ENCODE measurements around the gene MRPL10. TPM values are rescaled to one million over a fixed set of nuclear protein-coding genes. Genes with fewer than 3 reads are reported as not detected.

MRPL10 gene
- total RNA-seq, 6 experiments from 2014 or later: 14.4 to 26.1 (median 16.3) TPM

DNA sequence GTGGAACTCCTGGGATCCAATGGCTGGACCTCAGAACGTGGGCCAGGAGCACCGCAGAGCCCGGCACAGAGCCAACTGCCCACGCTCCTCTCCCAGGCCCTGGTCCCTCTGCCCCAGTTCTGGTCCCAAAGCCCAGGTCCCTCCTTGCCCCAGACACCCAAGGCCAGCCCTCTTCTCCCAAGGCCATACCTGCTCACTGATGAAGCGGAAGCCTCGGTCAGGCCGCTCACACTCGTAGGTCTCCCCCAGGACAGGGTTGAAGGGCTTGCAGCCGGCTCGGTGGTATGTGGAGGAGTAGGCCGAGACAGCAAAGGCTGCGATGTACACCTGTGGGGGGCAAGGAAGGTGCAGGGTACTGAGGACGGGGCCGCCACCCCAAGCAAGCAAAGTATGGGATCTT, 18.3 kb downstream of the MRPL10 start:
- H3K9me3 ChIP-seq: no peaks in the 10 kb centered on the region
- H3K27ac ChIP-seq: no peak overlapping the region
- TF ChIP-seq, protein P1, sequence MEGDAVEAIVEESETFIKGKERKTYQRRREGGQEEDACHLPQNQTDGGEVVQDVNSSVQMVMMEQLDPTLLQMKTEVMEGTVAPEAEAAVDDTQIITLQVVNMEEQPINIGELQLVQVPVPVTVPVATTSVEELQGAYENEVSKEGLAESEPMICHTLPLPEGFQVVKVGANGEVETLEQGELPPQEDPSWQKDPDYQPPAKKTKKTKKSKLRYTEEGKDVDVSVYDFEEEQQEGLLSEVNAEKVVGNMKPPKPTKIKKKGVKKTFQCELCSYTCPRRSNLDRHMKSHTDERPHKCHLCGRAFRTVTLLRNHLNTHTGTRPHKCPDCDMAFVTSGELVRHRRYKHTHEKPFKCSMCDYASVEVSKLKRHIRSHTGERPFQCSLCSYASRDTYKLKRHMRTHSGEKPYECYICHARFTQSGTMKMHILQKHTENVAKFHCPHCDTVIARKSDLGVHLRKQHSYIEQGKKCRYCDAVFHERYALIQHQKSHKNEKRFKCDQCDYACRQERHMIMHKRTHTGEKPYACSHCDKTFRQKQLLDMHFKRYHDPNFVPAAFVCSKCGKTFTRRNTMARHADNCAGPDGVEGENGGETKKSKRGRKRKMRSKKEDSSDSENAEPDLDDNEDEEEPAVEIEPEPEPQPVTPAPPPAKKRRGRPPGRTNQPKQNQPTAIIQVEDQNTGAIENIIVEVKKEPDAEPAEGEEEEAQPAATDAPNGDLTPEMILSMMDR (IDR thresholded peaks at IDR 0.05): no peak
- TF ChIP-seq POLR2A (IDR thresholded peaks at IDR 0.05): no peak
- intact Hi-C loops (cut with DNase I): no loop called here
- ATAC-seq (no peak), DNase-seq (peak in 1 of 3 donors; percentile 44)
- no peaks in the 10 kb centered on the region for H3K36me3 ChIP-seq
- H3K4me3 ChIP-seq: no peak overlapping the region
- no peaks in the 10 kb centered on the region for H3K4me1 ChIP-seq
- WGBS (ENCODE audit: insufficient coverage, low coverage, low lambda C conversion rate, missing lambda C conversion rate): 79% methylated on average over 11 of the region's 14 CpGs
- H3K27me3 ChIP-seq: no peaks in the 10 kb centered on the region

DNA sequence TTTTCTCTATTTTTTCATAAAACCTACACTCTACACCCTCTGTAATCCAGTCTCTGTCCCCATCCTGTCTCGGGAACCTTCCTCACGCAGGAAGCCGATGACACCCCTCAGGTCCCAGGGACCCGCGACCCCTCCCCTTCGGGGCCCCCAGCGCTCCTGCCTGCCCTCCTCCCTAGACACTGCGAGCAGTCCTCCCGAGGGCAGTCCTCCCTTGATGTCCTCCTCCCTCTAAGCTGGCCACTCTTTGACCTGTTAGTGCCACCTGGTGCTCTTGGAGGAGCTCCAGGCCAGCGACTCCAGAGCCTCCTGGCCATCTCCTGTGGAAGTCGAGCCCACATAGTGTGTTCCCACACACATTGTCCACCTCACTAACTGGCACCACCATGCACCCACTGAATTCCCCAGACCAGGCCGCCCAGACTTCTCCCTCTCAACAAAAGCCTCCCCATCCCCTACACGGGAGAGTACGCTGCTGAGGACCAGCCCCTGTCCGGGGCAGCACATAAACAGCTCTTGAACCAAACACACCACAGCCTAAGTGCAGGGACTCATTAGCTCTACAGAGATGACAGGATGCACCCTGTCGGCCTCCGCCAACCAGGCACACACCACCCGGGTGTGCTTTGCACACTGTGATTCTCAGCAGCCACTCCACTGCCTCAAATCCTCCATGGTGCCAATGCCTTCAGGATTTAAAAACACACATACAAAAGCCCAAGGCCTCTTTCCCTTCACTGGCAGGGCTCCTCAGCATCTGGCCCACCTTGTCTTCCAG, 19.0 kb downstream of the MRPL10 start:
- Histone ChIP-seq H3K4me3 (no peak overlapping the region), H3K27me3 (no peaks in the 10 kb centered on the region), H3K27ac (no peak overlapping the region), H3K36me3 (no peaks in the 10 kb centered on the region), H3K9me3 (no peaks in the 10 kb centered on the region), H3K4me1 (no peaks in the 10 kb centered on the region)
- 70% methylated on average over 10 of the region's 18 CpGs for WGBS (ENCODE audit: insufficient coverage, low coverage, low lambda C conversion rate, missing lambda C conversion rate)
- peak in 2 of 3 donors; percentile 14 to 43 for DNase-seq
- ATAC-seq: no peak
- TF ChIP-seq, protein P1 (IDR thresholded peaks at IDR 0.05): no peak
- no peak for TF ChIP-seq POLR2A (IDR thresholded peaks at IDR 0.05)
- intact Hi-C loops (cut with DNase I): no loop called here

DNA sequence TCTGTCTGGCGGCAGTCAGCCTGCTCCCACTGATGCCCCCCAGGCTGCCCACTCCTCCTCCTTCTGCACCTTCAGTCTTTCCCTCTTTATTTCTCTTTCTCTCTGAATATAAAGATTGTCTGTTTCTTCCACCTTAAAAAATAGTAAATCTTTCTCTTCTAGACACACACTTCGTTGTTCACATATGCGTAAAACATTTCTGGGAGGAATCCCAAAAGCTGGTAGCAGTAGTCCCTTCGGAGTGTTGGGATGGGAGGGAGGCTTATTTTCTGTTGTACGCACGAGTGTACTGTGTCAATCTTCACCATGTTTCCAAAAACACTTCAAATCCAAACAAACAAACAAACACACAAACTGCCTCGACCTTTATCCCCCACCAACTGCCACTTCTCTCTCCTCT, 19.6 kb downstream of the MRPL10 start:
- Histone ChIP-seq H3K4me1 (no peaks in the 10 kb centered on the region), H3K27ac (no peak overlapping the region), H3K9me3 (no peaks in the 10 kb centered on the region), H3K27me3 (no peaks in the 10 kb centered on the region), H3K4me3 (no peak overlapping the region), H3K36me3 (no peaks in the 10 kb centered on the region)
- intact Hi-C loops (cut with DNase I): no loop called here
- DNase-seq (no peak), ATAC-seq (no peak)
- whole genome bisulfite sequencing (ENCODE audit: insufficient coverage, low coverage, low lambda C conversion rate, missing lambda C conversion rate): 67% methylated on average over 7 of the region's 7 CpGs
- TF ChIP-seq POLR2A (IDR thresholded peaks at IDR 0.05): no peak
- TF ChIP-seq, protein P1 (IDR thresholded peaks at IDR 0.05): no peak

DNA sequence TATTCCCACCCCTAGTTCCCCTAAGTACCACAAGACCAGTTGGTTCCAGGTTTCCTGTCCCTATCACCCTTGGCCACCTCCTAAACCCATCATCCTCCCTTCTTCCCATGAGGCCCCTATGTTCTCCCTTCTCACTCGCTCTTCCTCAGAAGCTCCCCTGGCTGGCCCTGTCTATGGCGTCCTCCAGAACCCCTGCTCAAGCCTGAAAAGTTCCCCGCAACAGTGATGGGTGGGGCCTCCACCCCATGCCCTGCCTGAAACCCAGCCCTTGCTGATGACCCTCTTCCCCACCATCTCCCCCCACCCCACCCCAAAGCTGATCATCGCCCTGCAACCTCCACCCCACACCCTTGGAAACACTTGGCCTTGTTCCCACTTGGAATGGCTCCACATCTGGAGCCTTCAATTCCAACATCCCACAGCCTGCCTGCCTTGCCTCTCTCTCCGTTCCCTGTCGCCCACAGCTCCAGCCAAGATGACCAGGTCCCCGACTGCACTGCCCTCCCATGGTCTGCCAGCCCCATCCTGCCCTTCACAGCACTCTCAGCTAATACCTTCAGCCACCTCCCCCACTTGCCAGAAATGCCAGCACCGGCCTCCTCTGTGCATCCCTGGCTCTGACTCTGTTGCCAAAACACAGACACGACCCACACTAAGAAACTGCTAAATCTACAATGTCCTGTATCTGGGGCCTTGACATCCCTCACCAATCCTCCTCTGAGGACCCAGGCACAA, 20.3 kb downstream of the MRPL10 start:
- H3K36me3 ChIP-seq: no peaks in the 10 kb centered on the region
- no peak for TF ChIP-seq POLR2A (IDR thresholded peaks at IDR 0.05)
- TF ChIP-seq, protein P1 (IDR thresholded peaks at IDR 0.05): no peak
- H3K27me3 ChIP-seq: no peaks in the 10 kb centered on the region
- H3K4me1 ChIP-seq: no peaks in the 10 kb centered on the region
- ATAC-seq (no peak), DNase-seq (peak in 2 of 3 donors; percentile 42 to 44)
- H3K4me3 ChIP-seq: no peak overlapping the region
- H3K27ac ChIP-seq: no peak overlapping the region
- 67% methylated on average over 9 of the region's 9 CpGs for WGBS (ENCODE audit: insufficient coverage, low coverage, low lambda C conversion rate, missing lambda C conversion rate)
- H3K9me3 ChIP-seq: no peaks in the 10 kb centered on the region
- intact Hi-C loops (cut with DNase I): no loop called here

Data from right lobe of liver (tissue), 6 donors.